22Rv1 (cell line): ENCODE measurements around the gene LTN1.
A peak's percentile ranks its signal among the peaks of the same experiment; 100 is the strongest.

ENCODE experiments used
- H3K27ac ChIP-seq: fragments of 450-650 bp; 2 replicates; pipeline ENCODE4 v1.5.1; 2017
- ZFX ChIP-seq: fragments of 450-650 bp; IDR thresholded peaks from 2 replicates; pipeline ENCODE4 v1.6.1; 2017; ENCODE audit warnings: antibody characterized with exemption, borderline replicate concordance
- TF ChIP-seq, protein P1 (sequence below): fragments of 450-650 bp; IDR thresholded peaks from 2 replicates; pipeline ENCODE4 v1.5.1; 2017; ENCODE audit warnings: mild to moderate bottlenecking

The LTN1 gene, protein sequence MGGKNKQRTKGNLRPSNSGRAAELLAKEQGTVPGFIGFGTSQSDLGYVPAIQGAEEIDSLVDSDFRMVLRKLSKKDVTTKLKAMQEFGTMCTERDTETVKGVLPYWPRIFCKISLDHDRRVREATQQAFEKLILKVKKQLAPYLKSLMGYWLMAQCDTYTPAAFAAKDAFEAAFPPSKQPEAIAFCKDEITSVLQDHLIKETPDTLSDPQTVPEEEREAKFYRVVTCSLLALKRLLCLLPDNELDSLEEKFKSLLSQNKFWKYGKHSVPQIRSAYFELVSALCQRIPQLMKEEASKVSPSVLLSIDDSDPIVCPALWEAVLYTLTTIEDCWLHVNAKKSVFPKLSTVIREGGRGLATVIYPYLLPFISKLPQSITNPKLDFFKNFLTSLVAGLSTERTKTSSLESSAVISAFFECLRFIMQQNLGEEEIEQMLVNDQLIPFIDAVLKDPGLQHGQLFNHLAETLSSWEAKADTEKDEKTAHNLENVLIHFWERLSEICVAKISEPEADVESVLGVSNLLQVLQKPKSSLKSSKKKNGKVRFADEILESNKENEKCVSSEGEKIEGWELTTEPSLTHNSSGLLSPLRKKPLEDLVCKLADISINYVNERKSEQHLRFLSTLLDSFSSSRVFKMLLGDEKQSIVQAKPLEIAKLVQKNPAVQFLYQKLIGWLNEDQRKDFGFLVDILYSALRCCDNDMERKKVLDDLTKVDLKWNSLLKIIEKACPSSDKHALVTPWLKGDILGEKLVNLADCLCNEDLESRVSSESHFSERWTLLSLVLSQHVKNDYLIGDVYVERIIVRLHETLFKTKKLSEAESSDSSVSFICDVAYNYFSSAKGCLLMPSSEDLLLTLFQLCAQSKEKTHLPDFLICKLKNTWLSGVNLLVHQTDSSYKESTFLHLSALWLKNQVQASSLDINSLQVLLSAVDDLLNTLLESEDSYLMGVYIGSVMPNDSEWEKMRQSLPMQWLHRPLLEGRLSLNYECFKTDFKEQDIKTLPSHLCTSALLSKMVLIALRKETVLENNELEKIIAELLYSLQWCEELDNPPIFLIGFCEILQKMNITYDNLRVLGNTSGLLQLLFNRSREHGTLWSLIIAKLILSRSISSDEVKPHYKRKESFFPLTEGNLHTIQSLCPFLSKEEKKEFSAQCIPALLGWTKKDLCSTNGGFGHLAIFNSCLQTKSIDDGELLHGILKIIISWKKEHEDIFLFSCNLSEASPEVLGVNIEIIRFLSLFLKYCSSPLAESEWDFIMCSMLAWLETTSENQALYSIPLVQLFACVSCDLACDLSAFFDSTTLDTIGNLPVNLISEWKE (N-terminal part only)

DNA sequence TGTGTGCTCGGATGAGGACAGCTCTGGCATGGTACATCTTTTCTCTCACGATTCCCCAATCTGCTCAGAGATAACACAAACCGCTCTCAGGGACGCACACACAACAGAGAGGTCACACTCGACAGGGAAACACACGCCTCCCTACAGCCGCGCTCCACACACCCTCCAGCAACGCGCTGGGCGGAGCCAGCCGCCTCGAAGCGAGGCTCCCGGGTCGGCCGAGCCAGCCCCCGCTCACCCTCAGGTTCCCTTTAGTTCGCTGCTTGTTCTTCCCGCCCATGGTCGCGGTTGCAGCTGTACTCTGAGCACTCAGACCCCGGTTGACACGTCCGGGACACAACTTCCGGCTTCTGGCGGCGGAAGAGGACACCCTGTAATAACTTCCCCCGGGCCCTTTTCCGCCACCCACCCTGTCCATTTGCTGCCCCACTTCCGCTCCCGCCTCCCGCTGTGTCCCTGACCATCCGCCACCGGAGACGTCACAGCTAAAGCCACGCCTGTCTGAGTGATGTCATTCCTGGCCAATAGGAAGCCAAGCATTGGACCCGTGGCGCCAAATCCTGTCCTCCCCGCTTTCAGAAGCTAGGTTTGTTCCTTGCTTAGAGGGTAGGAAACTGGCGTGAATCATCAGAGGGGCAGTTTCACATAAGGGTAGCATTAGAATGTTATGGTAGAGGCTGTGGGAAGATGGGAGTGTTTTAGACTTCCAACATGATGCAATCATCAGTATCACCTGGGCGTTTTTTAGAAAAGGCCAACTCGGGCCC lies at the start of gene LTN1:
Gene LTN1, minus strand, starts transcription at position 352 of the 767 bp plus-strand sequence. Its CDS starts 72 bp downstream, at position 280.
- TF ChIP-seq, protein P1, sequence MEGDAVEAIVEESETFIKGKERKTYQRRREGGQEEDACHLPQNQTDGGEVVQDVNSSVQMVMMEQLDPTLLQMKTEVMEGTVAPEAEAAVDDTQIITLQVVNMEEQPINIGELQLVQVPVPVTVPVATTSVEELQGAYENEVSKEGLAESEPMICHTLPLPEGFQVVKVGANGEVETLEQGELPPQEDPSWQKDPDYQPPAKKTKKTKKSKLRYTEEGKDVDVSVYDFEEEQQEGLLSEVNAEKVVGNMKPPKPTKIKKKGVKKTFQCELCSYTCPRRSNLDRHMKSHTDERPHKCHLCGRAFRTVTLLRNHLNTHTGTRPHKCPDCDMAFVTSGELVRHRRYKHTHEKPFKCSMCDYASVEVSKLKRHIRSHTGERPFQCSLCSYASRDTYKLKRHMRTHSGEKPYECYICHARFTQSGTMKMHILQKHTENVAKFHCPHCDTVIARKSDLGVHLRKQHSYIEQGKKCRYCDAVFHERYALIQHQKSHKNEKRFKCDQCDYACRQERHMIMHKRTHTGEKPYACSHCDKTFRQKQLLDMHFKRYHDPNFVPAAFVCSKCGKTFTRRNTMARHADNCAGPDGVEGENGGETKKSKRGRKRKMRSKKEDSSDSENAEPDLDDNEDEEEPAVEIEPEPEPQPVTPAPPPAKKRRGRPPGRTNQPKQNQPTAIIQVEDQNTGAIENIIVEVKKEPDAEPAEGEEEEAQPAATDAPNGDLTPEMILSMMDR, result no peak
- no peak for TF ChIP-seq ZFX
- H3K27ac ChIP-seq, result peak within 1 kb of the TSS; percentile 83

- TF ChIP-seq, protein P1, result no peak
- no peak for TF ChIP-seq ZFX
- no peak overlapping the region for H3K27ac ChIP-seq
Observed at GRCh38 chr21:29034678-29035077, 42.0 kb upstream of the LTN1 start.

DNA sequence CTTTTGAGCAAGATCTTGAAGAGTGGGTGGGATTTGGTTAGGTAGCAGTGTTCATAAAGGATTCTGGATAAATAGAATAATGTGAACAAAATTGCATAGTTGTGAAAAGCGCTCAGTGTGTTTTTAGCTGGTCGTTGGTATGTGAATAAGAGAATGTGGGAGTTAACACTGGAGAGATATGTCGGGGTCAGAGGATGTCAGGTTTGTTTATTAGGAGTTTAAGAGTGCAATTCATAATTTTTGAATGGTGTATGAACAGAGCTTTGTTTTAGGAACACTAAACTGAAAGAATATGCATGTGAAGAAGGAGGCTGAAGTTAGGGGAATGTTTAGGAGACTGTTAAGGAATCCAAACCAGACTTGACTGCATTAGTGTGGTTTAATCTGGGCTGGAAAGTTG lies 41.2 kb upstream of the LTN1 start:
- no peak for TF ChIP-seq ZFX
- TF ChIP-seq, protein P1, result no peak
- H3K27ac ChIP-seq, result no peak overlapping the region

DNA sequence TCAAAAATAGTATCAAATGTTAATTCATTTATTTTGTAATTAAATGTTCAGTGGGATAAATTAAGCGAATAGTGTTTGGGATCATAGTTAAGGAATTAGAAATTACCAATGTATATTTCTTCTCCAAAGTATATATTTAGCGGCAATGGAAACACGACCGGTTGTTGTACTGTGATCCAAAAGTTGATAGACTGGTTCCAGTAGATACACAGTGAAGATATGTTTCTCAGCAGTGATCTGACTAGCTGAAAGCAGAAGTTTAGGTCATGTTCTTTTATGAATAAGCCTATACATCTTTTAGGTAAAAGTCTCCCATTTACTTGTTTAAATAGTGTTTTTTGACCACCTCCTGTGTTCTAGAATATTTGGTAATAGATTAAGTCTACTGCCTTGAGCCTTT lies 40.6 kb upstream of the LTN1 start:
- no peak overlapping the region for H3K27ac ChIP-seq
- TF ChIP-seq, protein P1, result no peak
- no peak for TF ChIP-seq ZFX

DNA sequence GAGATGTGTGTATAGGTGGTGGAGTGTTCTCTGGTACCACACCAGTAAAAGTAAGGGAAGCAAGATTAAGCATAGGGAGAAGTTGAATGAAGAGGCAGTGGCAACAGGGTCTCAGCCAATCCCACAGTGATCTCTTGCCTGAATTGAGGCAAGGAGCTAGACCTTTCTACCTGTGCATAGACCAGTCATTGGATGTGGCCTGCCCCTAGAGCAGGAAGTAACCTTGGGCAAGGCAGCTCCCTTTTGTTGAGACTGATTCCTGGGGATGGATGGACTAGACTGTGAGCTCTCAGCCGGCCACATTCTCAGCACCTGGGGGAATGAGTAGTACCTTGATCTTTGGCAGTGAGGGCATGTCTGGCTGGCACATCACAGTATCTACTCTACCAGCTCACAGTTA lies 38.2 kb upstream of the LTN1 start:
- H3K27ac ChIP-seq, result no peak overlapping the region
- TF ChIP-seq, protein P1, result no peak
- no peak for TF ChIP-seq ZFX

DNA sequence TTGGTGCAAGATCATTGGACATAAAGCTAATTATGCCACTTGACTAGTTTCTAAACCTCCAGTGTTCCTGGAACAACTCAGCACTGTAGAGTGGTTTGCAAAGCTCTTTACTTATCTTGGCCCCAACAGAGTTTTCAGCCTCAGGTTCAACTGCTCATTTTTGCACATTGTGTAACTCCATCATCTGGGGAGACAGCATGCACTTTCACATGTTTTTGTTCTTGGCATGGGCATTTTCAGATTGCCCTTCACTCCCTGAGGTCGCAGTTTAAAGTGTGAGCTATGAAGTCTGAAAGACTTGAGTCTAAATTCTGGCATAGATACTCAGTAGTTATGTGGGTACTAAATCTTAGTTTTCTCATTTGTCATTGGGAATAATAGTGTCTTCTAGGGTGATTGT lies 36.8 kb upstream of the LTN1 start:
- TF ChIP-seq ZFX, result no peak
- TF ChIP-seq, protein P1, result no peak
- no peak overlapping the region for H3K27ac ChIP-seq
